Measurements from ENCODE around the gene CHST3. TPM values are rescaled to one million over a fixed set of nuclear protein-coding genes. Genes with fewer than 3 reads are reported as not detected.

CHST3 gene
- total RNA-seq, 1 donor from 2014 or later = 41.4 TPM

GRCh38 chr10:72016608-72017300 lies 52.6 kb downstream of the CHST3 start:
- DNase-seq (ENCODE audit: low spot score in 2 of 2) = no peak
- intact Hi-C loops (cut with DNase I) = no loop called here
- no peak for TF ChIP-seq CTCF (IDR thresholded peaks at IDR 0.05)
- no peaks in the 10 kb centered on the region for H3K9me3 ChIP-seq
- no peak overlapping the region for H3K4me3 ChIP-seq
- H3K27ac ChIP-seq = peak overlapping the region; percentile 31 to 55
- H3K27me3 ChIP-seq = no peaks in the 10 kb centered on the region
- peaks cover 3 to 35% of the 10 kb centered on the region in 2 donors for H3K4me1 ChIP-seq
- no peaks in the 10 kb centered on the region for H3K36me3 ChIP-seq

- no peaks in the 10 kb centered on the region for H3K27me3 ChIP-seq
- H3K27ac ChIP-seq = no peak overlapping the region
- no peak for TF ChIP-seq CTCF (IDR thresholded peaks at IDR 0.05)
- H3K36me3 ChIP-seq = no peaks in the 10 kb centered on the region
- H3K9me3 ChIP-seq = no peaks in the 10 kb centered on the region
- DNase-seq (ENCODE audit: low spot score in 2 of 2) = no peak
- H3K4me3 ChIP-seq = no peak overlapping the region
- peaks cover 3 to 40% of the 10 kb centered on the region in 2 donors for H3K4me1 ChIP-seq
- intact Hi-C loops (cut with DNase I) = loop anchor here (2.0 kb wide), 1 partner anchor 22 kb away; no protein-coding TSS in a partner anchor
These were observed 55.1 kb downstream of the CHST3 start for GRCh38 chr10:72019085-72019876.

GRCh38 chr10:72020914-72021809 lies 57.0 kb downstream of the CHST3 start:
- H3K9me3 ChIP-seq = no peaks in the 10 kb centered on the region
- no peaks in the 10 kb centered on the region for H3K27me3 ChIP-seq
- no peak for DNase-seq (ENCODE audit: low spot score in 2 of 2)
- H3K27ac ChIP-seq = peak overlapping the region in 1 of 2 donors; percentile 24
- intact Hi-C loops (cut with DNase I) = no loop called here
- no peaks in the 10 kb centered on the region for H3K36me3 ChIP-seq
- no peak for TF ChIP-seq CTCF (IDR thresholded peaks at IDR 0.05)
- H3K4me3 ChIP-seq = no peak overlapping the region
- H3K4me1 ChIP-seq = peaks cover 3 to 37% of the 10 kb centered on the region in 2 donors

- no peak for TF ChIP-seq CTCF (IDR thresholded peaks at IDR 0.05)
- Histone ChIP-seq H3K4me1 (peaks cover 0 to 27% of the 10 kb centered on the region in 2 donors), H3K4me3 (no peak overlapping the region), H3K9me3 (no peaks in the 10 kb centered on the region), H3K36me3 (no peaks in the 10 kb centered on the region), H3K27me3 (no peaks in the 10 kb centered on the region), H3K27ac (no peak overlapping the region)
- intact Hi-C loops (cut with DNase I) = no loop called here
- DNase-seq (ENCODE audit: low spot score in 2 of 2) = no peak
These were observed 58.0 kb downstream of the CHST3 start for GRCh38 chr10:72022228-72022627.

- no peaks in the 10 kb centered on the region for H3K9me3 ChIP-seq
- no peak for TF ChIP-seq CTCF (IDR thresholded peaks at IDR 0.05)
- no peak overlapping the region for H3K4me3 ChIP-seq
- H3K27me3 ChIP-seq = no peaks in the 10 kb centered on the region
- intact Hi-C loops (cut with DNase I) = loop anchor here (2.0 kb wide), 1 partner anchor 14 kb away; no protein-coding TSS in a partner anchor
- no peaks in the 10 kb centered on the region for H3K36me3 ChIP-seq
- H3K4me1 ChIP-seq = peaks cover 0 to 17% of the 10 kb centered on the region in 2 donors
- no peak for DNase-seq (ENCODE audit: low spot score in 2 of 2)
- no peak overlapping the region for H3K27ac ChIP-seq
These were observed 60.4 kb downstream of the CHST3 start for GRCh38 chr10:72024596-72024995.

All from ascending aorta (tissue), 2 donors.